GM23338 (cell line): ENCODE data around the gene IFRD1.

Source experiments
- CREB1 ChIP-seq: fragments of 250-450 bp; sonication (Bioruptor Pico); IDR thresholded peaks from 2 replicates; pipeline ENCODE4 v1.5.0; 2020; ENCODE audit warnings: low read depth, mild to moderate bottlenecking, moderate library complexity
- EZH2 ChIP-seq: fragments of 200-600 bp; sonication (generic); IDR thresholded peaks from one replicate; pipeline ENCODE4 v1.8.0; 2017; ENCODE audit warnings: antibody characterized with exemption, mild to moderate bottlenecking, low read depth; ENCODE audit not compliant: unreplicated experiment
- EZH2phosphoT487 ChIP-seq: fragments of 200-600 bp; sonication (generic); IDR thresholded peaks from one replicate; pipeline ENCODE4 v1.8.1; 2018; ENCODE audit warnings: antibody characterized with exemption; ENCODE audit not compliant: unreplicated experiment
- NANOG ChIP-seq: IDR thresholded peaks from 2 replicates; pipeline ENCODE4 v1.6.1; 2016; ENCODE audit warnings: antibody characterized with exemption, borderline replicate concordance
- POLR2AphosphoS5 ChIP-seq: IDR thresholded peaks from 2 replicates; pipeline ENCODE4 v1.6.1; 2016; ENCODE audit warnings: antibody characterized with exemption, low read depth
- TF ChIP-seq, protein P1 (sequence below), 2 experiments: fragments of 200-600 bp in 1 of 2; sonication (generic) in 1 of 2; conservative IDR thresholded peaks; 2 replicates each; pipeline versions ENCODE4 v1.5.1 to v1.6.1; 2016 to 2017; ENCODE audit warnings: antibody characterized with exemption in 2 of 2, low read depth in 2 of 2, mild to moderate bottlenecking in 2 of 2, moderate library complexity in 1 of 2
- TF ChIP-seq, protein P2 (sequence below): IDR thresholded peaks from one replicate; pipeline ENCODE4 v1.6.1; 2018; ENCODE audit warnings: antibody characterized with exemption; ENCODE audit not compliant: unreplicated experiment
- TF ChIP-seq, protein P3 (sequence below): IDR thresholded peaks from 2 replicates; pipeline ENCODE4 v1.6.1; 2016; ENCODE audit warnings: antibody characterized with exemption
- TF ChIP-seq, protein P4 (sequence below): fragments of 250-450 bp; sonication (Bioruptor Pico); IDR thresholded peaks from 2 replicates; pipeline ENCODE4 v1.5.0; 2020; ENCODE audit warnings: mild to moderate bottlenecking, moderate library complexity

DNA sequence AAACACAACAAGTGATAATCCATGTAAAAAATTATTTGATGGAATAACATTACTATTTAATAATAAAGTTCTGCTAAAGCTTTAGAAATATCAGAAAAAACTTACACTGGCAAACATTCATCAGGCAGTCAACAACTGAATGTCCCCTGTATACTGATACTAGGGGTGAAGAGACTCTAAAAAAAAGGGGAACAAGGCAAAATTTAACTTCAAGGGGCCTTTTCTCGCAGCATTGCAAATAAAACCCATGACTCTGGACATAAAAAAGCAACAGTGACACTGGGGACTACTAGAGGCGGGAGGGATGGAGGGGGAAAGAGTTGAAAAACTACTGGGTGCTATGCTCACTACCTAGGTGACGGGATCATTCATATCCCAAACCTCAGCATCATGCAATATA is 5.8 kb upstream of the IFRD1 start:
- TF ChIP-seq CREB1, result no peak
- TF ChIP-seq, protein P1, sequence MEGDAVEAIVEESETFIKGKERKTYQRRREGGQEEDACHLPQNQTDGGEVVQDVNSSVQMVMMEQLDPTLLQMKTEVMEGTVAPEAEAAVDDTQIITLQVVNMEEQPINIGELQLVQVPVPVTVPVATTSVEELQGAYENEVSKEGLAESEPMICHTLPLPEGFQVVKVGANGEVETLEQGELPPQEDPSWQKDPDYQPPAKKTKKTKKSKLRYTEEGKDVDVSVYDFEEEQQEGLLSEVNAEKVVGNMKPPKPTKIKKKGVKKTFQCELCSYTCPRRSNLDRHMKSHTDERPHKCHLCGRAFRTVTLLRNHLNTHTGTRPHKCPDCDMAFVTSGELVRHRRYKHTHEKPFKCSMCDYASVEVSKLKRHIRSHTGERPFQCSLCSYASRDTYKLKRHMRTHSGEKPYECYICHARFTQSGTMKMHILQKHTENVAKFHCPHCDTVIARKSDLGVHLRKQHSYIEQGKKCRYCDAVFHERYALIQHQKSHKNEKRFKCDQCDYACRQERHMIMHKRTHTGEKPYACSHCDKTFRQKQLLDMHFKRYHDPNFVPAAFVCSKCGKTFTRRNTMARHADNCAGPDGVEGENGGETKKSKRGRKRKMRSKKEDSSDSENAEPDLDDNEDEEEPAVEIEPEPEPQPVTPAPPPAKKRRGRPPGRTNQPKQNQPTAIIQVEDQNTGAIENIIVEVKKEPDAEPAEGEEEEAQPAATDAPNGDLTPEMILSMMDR (conservative IDR thresholded peaks at IDR 0.05; ENCODE audit: low read depth in 2 of 2), result no peak
- TF ChIP-seq, protein P2, sequence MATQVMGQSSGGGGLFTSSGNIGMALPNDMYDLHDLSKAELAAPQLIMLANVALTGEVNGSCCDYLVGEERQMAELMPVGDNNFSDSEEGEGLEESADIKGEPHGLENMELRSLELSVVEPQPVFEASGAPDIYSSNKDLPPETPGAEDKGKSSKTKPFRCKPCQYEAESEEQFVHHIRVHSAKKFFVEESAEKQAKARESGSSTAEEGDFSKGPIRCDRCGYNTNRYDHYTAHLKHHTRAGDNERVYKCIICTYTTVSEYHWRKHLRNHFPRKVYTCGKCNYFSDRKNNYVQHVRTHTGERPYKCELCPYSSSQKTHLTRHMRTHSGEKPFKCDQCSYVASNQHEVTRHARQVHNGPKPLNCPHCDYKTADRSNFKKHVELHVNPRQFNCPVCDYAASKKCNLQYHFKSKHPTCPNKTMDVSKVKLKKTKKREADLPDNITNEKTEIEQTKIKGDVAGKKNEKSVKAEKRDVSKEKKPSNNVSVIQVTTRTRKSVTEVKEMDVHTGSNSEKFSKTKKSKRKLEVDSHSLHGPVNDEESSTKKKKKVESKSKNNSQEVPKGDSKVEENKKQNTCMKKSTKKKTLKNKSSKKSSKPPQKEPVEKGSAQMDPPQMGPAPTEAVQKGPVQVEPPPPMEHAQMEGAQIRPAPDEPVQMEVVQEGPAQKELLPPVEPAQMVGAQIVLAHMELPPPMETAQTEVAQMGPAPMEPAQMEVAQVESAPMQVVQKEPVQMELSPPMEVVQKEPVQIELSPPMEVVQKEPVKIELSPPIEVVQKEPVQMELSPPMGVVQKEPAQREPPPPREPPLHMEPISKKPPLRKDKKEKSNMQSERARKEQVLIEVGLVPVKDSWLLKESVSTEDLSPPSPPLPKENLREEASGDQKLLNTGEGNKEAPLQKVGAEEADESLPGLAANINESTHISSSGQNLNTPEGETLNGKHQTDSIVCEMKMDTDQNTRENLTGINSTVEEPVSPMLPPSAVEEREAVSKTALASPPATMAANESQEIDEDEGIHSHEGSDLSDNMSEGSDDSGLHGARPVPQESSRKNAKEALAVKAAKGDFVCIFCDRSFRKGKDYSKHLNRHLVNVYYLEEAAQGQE, result no peak
- TF ChIP-seq POLR2AphosphoS5, result no peak
- TF ChIP-seq EZH2, result no peak
- TF ChIP-seq EZH2phosphoT487, result no peak
- TF ChIP-seq, protein P3, sequence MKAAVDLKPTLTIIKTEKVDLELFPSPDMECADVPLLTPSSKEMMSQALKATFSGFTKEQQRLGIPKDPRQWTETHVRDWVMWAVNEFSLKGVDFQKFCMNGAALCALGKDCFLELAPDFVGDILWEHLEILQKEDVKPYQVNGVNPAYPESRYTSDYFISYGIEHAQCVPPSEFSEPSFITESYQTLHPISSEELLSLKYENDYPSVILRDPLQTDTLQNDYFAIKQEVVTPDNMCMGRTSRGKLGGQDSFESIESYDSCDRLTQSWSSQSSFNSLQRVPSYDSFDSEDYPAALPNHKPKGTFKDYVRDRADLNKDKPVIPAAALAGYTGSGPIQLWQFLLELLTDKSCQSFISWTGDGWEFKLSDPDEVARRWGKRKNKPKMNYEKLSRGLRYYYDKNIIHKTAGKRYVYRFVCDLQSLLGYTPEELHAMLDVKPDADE, result no peak
- no peak for TF ChIP-seq NANOG
- TF ChIP-seq, protein P4, sequence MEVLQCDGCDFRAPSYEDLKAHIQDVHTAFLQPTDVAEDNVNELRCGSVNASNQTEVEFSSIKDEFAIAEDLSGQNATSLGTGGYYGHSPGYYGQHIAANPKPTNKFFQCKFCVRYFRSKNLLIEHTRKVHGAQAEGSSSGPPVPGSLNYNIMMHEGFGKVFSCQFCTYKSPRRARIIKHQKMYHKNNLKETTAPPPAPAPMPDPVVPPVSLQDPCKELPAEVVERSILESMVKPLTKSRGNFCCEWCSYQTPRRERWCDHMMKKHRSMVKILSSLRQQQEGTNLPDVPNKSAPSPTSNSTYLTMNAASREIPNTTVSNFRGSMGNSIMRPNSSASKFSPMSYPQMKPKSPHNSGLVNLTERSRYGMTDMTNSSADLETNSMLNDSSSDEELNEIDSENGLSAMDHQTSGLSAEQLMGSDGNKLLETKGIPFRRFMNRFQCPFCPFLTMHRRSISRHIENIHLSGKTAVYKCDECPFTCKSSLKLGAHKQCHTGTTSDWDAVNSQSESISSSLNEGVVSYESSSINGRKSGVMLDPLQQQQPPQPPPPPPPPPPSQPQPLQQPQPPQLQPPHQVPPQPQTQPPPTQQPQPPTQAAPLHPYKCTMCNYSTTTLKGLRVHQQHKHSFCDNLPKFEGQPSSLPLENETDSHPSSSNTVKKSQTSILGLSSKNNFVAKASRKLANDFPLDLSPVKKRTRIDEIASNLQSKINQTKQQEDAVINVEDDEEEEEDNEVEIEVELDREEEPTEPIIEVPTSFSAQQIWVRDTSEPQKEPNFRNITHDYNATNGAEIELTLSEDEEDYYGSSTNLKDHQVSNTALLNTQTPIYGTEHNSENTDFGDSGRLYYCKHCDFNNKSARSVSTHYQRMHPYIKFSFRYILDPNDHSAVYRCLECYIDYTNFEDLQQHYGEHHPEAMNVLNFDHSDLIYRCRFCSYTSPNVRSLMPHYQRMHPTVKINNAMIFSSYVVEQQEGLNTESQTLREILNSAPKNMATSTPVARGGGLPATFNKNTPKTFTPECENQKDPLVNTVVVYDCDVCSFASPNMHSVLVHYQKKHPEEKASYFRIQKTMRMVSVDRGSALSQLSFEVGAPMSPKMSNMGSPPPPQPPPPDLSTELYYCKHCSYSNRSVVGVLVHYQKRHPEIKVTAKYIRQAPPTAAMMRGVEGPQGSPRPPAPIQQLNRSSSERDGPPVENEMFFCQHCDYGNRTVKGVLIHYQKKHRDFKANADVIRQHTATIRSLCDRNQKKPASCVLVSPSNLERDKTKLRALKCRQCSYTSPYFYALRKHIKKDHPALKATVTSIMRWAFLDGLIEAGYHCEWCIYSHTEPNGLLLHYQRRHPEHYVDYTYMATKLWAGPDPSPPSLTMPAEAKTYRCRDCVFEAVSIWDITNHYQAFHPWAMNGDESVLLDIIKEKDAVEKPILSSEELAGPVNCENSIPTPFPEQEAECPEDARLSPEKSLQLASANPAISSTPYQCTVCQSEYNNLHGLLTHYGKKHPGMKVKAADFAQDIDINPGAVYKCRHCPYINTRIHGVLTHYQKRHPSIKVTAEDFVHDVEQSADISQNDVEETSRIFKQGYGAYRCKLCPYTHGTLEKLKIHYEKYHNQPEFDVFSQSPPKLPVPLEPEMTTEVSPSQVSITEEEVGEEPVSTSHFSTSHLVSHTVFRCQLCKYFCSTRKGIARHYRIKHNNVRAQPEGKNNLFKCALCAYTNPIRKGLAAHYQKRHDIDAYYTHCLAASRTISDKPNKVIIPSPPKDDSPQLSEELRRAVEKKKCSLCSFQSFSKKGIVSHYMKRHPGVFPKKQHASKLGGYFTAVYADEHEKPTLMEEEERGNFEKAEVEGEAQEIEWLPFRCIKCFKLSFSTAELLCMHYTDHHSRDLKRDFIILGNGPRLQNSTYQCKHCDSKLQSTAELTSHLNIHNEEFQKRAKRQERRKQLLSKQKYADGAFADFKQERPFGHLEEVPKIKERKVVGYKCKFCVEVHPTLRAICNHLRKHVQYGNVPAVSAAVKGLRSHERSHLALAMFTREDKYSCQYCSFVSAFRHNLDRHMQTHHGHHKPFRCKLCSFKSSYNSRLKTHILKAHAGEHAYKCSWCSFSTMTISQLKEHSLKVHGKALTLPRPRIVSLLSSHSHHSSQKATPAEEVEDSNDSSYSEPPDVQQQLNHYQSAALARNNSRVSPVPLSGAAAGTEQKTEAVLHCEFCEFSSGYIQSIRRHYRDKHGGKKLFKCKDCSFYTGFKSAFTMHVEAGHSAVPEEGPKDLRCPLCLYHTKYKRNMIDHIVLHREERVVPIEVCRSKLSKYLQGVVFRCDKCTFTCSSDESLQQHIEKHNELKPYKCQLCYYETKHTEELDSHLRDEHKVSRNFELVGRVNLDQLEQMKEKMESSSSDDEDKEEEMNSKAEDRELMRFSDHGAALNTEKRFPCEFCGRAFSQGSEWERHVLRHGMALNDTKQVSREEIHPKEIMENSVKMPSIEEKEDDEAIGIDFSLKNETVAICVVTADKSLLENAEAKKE, result no peak
